Measurements from ENCODE around the gene NFXL1. TPM values are rescaled to one million over a fixed set of nuclear protein-coding genes. Genes with fewer than 3 reads are reported as not detected.

Gene NFXL1
- total and polyA plus RNA-seq, 2 of the 4 experiments (the other 2 are of a cell fraction) = 13.9 to 23.1 TPM

- Histone ChIP-seq H2AK5ac (ENCODE audit: low read depth, low read length) (0 out of 2 replicates have a peak overlapping the region, but pooled peaks have one; percentile 14), H3K4me3 (ENCODE audit: insufficient read depth, low read depth, low read length) (peak overlapping the region; percentile 68), H2AK9ac (replicated peaks; ENCODE audit: low read depth, low read length, poor library complexity) (peak overlapping the region; percentile 97), H3K27me3 (ENCODE audit: control insufficient read depth, insufficient read depth, low read length) (no peaks in the 10 kb centered on the region), H4K8ac (ENCODE audit: low read depth in 2 of 2, low read length in 2 of 2) (peak overlapping the region; percentile 45 to 61; a peak in 3 of 4 replicates), H4K20me1 (ENCODE audit: insufficient read depth, low read length) (no peaks in the 10 kb centered on the region), H3K23ac (ENCODE audit: low read depth, low read length) (peak overlapping the region; percentile 32), H4K5ac (ENCODE audit: low read depth, low read length) (peak overlapping the region; percentile 1), H2BK15ac (ENCODE audit: low read depth, low read length) (no peak overlapping the region), H3K9ac (ENCODE audit: low read depth, low read length) (peak overlapping the region; percentile 77), H3K14ac (replicated peaks; ENCODE audit: low read depth, low read length) (peak overlapping the region; percentile 54), H3K4me1 (ENCODE audit: control insufficient read depth, insufficient read depth, low read length) (no peaks in the 10 kb centered on the region), H2BK20ac (ENCODE audit: low read depth, low read length) (no peak overlapping the region), H3K56ac (ENCODE audit: extremely low read depth, insufficient read depth, low read length) (peak overlapping the region; percentile 63; the same call in 1 of the 2 replicates), H3K79me1 (ENCODE audit: low read depth in 1 of 2, low read length in 2 of 2) (peaks cover 13 to 21% of the 10 kb centered on the region in 2 experiments), H3K36me3 (ENCODE audit: control insufficient read depth, insufficient read depth, low read length) (peaks cover 3% of the 10 kb centered on the region; the same call in 1 of the 2 replicates), H2BK5ac (ENCODE audit: low read depth, low read length, poor library complexity, severe bottlenecking) (peak overlapping the region; percentile 25), H2AFZ (replicated peaks; ENCODE audit: low read length, poor library complexity) (peak overlapping the region; percentile 88), H3K9me1 (ENCODE audit: insufficient read depth, low read length) (no peaks in the 10 kb centered on the region), H3K18ac (ENCODE audit: low read depth, low read length) (peak overlapping the region; percentile 8), H4K91ac (ENCODE audit: insufficient read depth, low read depth, low read length) (peak overlapping the region; percentile 48; the same call in 1 of the 2 replicates), H3K27ac (ENCODE audit: insufficient read depth, low read length) (peak overlapping the region; percentile 78), H3K4me2 (ENCODE audit: low read depth, low read length) (peak overlapping the region; percentile 65), H2BK120ac (ENCODE audit: low read depth, low read length) (peak overlapping the region; percentile 12; the same call in 1 of the 2 replicates), H3K9me3 (ENCODE audit: control insufficient read depth, insufficient read depth, low read length) (no peaks in the 10 kb centered on the region), H3K4ac (ENCODE audit: low read depth, low read length) (peak overlapping the region; percentile 43)
- 0% methylated on average over 6 of the region's 29 CpGs; no CpG with 5 or more reads in 1 of the 2 experiments for WGBS, 2 experiments (ENCODE audit: extremely low coverage in 2 of 2, insufficient read length in 1 of 2)
- intact Hi-C loops (cut with micrococcal nuclease) = loop anchor here (5.0 kb wide), 2 partner anchors 57 to 77 kb away; partner anchors contain the start of gene CORIN
- dilution Hi-C loops (cut with HindIII; ENCODE audit: low sequenced_read_pairs, unreplicated experiment) = no loop called here
- POLR2A ChIA-PET (ENCODE audit: unreplicated experiment) = interaction anchor here (0.8 to 1.2 kb wide), 3 partner anchors 10 to 19 kb away, joined by 3 to 11 read pairs (median 3); no protein-coding TSS in a partner anchor
- no TSS peak for BruUV-seq (replicated peaks)
- ATAC-seq (ENCODE audit: low read depth) = peak; percentile 2
- CTCF ChIA-PET = no interaction called here
- in situ Hi-C loops (cut with MboI; ENCODE audit: low sequenced_read_pairs) = no loop called here
- no peak for DNase-seq
- TF ChIP-seq MAZ (IDR thresholded peaks at IDR 0.05; ENCODE audit: borderline replicate concordance, low read depth, low read length) (no peak), FOS (IDR thresholded peaks at IDR 0.05; ENCODE audit: low read depth, low read length) (no peak), POLR2A (IDR thresholded peaks at IDR 0.05; ENCODE audit: low read depth, low read length) (no peak), MXI1 (IDR thresholded peaks at IDR 0.05; ENCODE audit: borderline replicate concordance, low read depth, low read length) (no peak), MAFK (IDR thresholded peaks at IDR 0.05; ENCODE audit: low read depth, low read length) (no peak), RAD21 (IDR thresholded peaks at IDR 0.05; ENCODE audit: low read length) (no peak), SMC3 (IDR thresholded peaks at IDR 0.05; ENCODE audit: low read depth, low read length) (no peak), CEBPB (IDR thresholded peaks at IDR 0.05; ENCODE audit: low read depth, low read length) (no peak), ELK1 (IDR thresholded peaks at IDR 0.05; ENCODE audit: borderline replicate concordance, low read depth, low read length) (no peak), CTCF (conservative IDR thresholded peaks at IDR 0.05; ENCODE audit: low read depth, low read length) (no peak), RCOR1 (IDR thresholded peaks at IDR 0.05; ENCODE audit: insufficient replicate concordance, low read length) (no peak), USF2 (IDR thresholded peaks at IDR 0.05; ENCODE audit: low read depth, low read length) (no peak), BHLHE40 (IDR thresholded peaks at IDR 0.05; ENCODE audit: low read depth, low read length) (no peak), RFX5 (IDR thresholded peaks at IDR 0.05; ENCODE audit: low read depth, low read length) (no peak), CHD1 (IDR thresholded peaks at IDR 0.05; ENCODE audit: low read depth, low read length) (no peak), NFE2L2 (IDR thresholded peaks at IDR 0.05; ENCODE audit: low read depth, low read length) (no peak)
Observed at GRCh38 chr4:47913861-47914219, 543 bp downstream of the NFXL1 start.
